Measurements from ENCODE around the gene OR10H5. TPM values are rescaled to one million over a fixed set of nuclear protein-coding genes. Genes with fewer than 3 reads are reported as not detected.

Gene OR10H5
- total RNA-seq, 4 donors from 2014 or later = not detected

DNA sequence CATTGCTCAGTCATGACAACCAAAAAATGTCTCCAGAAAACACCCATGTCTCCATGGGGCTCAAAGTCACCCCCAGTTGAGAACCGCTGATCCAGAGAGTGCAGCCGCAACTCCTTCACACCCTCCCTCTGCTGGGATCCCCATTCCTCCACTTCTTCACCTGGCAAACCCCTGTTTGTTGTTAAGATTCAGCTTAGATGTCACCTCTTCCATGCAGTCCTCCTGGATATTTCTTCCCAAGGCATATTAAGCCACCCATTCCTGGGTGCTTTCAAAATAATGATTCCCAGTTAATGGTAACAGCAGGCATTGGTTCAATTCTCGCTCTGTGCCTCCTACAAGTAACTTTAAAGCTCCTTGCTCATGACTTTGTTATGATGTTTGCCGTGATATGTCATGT lies 24.0 kb downstream of the OR10H5 start:
- no peaks in the 10 kb centered on the region for H3K36me3 ChIP-seq
- intact Hi-C loops (cut with DNase I) = no loop called here
- WGBS, 2 donors = 78 to 93% methylated on average over 4 of the region's 4 CpGs
- H3K27ac ChIP-seq = no peak overlapping the region
- TF ChIP-seq, protein P1, sequence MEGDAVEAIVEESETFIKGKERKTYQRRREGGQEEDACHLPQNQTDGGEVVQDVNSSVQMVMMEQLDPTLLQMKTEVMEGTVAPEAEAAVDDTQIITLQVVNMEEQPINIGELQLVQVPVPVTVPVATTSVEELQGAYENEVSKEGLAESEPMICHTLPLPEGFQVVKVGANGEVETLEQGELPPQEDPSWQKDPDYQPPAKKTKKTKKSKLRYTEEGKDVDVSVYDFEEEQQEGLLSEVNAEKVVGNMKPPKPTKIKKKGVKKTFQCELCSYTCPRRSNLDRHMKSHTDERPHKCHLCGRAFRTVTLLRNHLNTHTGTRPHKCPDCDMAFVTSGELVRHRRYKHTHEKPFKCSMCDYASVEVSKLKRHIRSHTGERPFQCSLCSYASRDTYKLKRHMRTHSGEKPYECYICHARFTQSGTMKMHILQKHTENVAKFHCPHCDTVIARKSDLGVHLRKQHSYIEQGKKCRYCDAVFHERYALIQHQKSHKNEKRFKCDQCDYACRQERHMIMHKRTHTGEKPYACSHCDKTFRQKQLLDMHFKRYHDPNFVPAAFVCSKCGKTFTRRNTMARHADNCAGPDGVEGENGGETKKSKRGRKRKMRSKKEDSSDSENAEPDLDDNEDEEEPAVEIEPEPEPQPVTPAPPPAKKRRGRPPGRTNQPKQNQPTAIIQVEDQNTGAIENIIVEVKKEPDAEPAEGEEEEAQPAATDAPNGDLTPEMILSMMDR (IDR thresholded peaks at IDR 0.05) = no peak
- TF ChIP-seq POLR2A (IDR thresholded peaks at IDR 0.05) = no peak
- DNase-seq = no peak
- H3K4me1 ChIP-seq = no peaks in the 10 kb centered on the region
- no peaks in the 10 kb centered on the region for H3K27me3 ChIP-seq
- H3K9me3 ChIP-seq = no peaks in the 10 kb centered on the region
- no peak overlapping the region for H3K4me3 ChIP-seq (replicated peaks in 1 of 3)

GRCh38 chr19:15812060-15812722 lies 24.7 kb downstream of the OR10H5 start:
- TF ChIP-seq POLR2A (IDR thresholded peaks at IDR 0.05) = no peak
- TF ChIP-seq, protein P1 (IDR thresholded peaks at IDR 0.05) = no peak
- Histone ChIP-seq H3K4me1 (no peaks in the 10 kb centered on the region), H3K36me3 (no peaks in the 10 kb centered on the region), H3K27ac (no peak overlapping the region), H3K4me3 (replicated peaks in 1 of 3) (no peak overlapping the region), H3K9me3 (no peaks in the 10 kb centered on the region), H3K27me3 (no peaks in the 10 kb centered on the region)
- no peak for DNase-seq
- intact Hi-C loops (cut with DNase I) = no loop called here
- WGBS, 2 donors = 15 to 20% methylated on average over 6 of the region's 6 CpGs

DNA sequence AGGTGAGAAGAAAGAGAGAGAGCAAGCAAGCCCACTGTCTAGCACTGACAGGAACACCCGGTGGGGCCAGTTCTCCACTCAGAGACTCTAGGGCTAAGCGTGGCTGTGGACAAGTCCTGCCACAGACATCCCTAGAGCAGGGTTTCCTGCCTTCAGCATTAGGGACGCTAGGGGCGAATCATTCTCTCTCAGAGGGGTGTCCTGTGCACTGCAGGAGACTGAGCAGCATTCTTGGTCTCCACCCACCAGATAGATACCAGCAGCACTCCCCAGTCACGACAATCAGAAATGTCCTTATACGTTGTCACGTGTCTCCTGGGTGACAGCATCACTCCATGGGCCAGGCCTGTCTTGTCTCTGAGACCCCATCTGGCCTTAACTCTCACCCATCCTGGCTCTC lies 26.5 kb downstream of the OR10H5 start:
- no peaks in the 10 kb centered on the region for H3K27me3 ChIP-seq

DNA sequence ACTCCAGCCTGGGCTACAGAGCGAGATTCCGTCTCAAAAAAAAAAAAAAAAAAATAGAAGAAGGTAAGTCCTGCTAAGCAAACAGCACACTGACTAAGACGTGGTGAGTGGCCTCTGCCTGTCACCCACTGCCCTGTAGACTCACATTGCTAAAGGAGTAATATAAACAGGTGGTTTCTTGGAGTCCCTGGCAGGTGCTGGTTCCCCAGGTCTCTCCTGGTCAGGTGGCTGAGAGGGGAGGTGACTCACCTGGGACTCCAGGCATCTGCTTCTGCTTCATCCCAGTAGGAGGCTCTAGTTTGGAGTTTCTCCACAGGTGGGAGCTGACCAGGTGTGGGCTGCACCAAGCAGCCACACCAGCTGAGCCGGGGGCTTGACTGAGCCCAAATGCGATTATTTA lies 27.8 kb downstream of the OR10H5 start, which contains the start of gene OR10H1:
OR10H1 (minus strand) TSS at position 359 of the 400 bp plus-strand sequence. CDS start 7,627 bp downstream, outside the sequence.
- 49 to 52% methylated on average over 5 of the region's 5 CpGs for WGBS, 2 donors
- TF ChIP-seq POLR2A (IDR thresholded peaks at IDR 0.05) = no peak
- TF ChIP-seq, protein P1 (IDR thresholded peaks at IDR 0.05) = no peak
- no peak within 1 kb of the TSS for H3K4me3 ChIP-seq (replicated peaks in 1 of 3)
- no peaks in the 10 kb centered on the region for H3K9me3 ChIP-seq
- DNase-seq = no peak
- H3K27me3 ChIP-seq = no peaks in the 10 kb centered on the region
- intact Hi-C loops (cut with DNase I) = no loop called here
- H3K4me1 ChIP-seq = no peaks in the 10 kb centered on the region
- H3K36me3 ChIP-seq = no peaks in the 10 kb centered on the region
- no peak within 1 kb of the TSS for H3K27ac ChIP-seq

More for the DNA sequence above, 26.5 kb downstream of the OR10H5 start:
- no peak for TF ChIP-seq POLR2A (IDR thresholded peaks at IDR 0.05)
- TF ChIP-seq, protein P1 (IDR thresholded peaks at IDR 0.05) = no peak
- Histone ChIP-seq H3K4me1 (no peaks in the 10 kb centered on the region), H3K9me3 (no peaks in the 10 kb centered on the region), H3K4me3 (replicated peaks in 1 of 3) (no peak overlapping the region), H3K36me3 (no peaks in the 10 kb centered on the region), H3K27ac (no peak overlapping the region)
- DNase-seq = no peak
- 37 to 47% methylated on average over 7 of the region's 7 CpGs for WGBS, 2 donors
- intact Hi-C loops (cut with DNase I) = no loop called here

- H3K36me3 ChIP-seq = no peaks in the 10 kb centered on the region
- WGBS, 2 donors = 89 to 92% methylated on average over 8 of the region's 8 CpGs
- TF ChIP-seq, protein P1 (IDR thresholded peaks at IDR 0.05) = no peak
- no peaks in the 10 kb centered on the region for H3K4me1 ChIP-seq
- intact Hi-C loops (cut with DNase I) = no loop called here
- no peak for DNase-seq
- H3K9me3 ChIP-seq = no peaks in the 10 kb centered on the region
- H3K4me3 ChIP-seq (replicated peaks in 1 of 3) = no peak overlapping the region
- H3K27ac ChIP-seq = no peak overlapping the region
- no peaks in the 10 kb centered on the region for H3K27me3 ChIP-seq
Observed at GRCh38 chr19:15820646-15821045, 33.2 kb downstream of the OR10H5 start.
